Measurements from ENCODE around the gene RDX. TPM values are rescaled to one million over a fixed set of nuclear protein-coding genes. Genes with fewer than 3 reads are reported as not detected.

RDX gene
- total and polyA plus RNA-seq, 9 of the 15 experiments (the other 6 are each of a cell fraction or from before 2014, with no cell fraction given) = 35.6 to 62.1 (median 54.3) TPM

GRCh38 chr11:110253525-110253924 is 42.9 kb downstream of the RDX start (continued):
- TF ChIP-seq RBM22 (IDR thresholded peaks at IDR 0.05; ENCODE audit: low read depth, low read length, poor library complexity, severe bottlenecking) (no peak), ZNF324 (CRISPR knock-in tag; IDR thresholded peaks at IDR 0.05) (no peak), ZNF239 (CRISPR knock-in tag; IDR thresholded peaks at IDR 0.05) (no peak)

- Histone ChIP-seq H3K4me2 (ENCODE audit: insufficient read depth, low read length) (no peak overlapping the region), H2AFZ (ENCODE audit: low read depth, low read length) (no peak overlapping the region), H3K4me3 (no peak overlapping the region), H3K9ac (ENCODE audit: insufficient read depth in 1 of 2, low read depth in 2 of 2, low read length in 2 of 2) (no peak overlapping the region), H4K20me1 (replicated peaks; ENCODE audit: control insufficient read depth, insufficient read depth, low read length) (no peaks in the 10 kb centered on the region), H3K27ac (ENCODE audit: extremely low read depth, low read depth, low read length) (no peak overlapping the region), H3K9me1 (ENCODE audit: control insufficient read depth, insufficient read depth, low read length) (no peaks in the 10 kb centered on the region), H3K79me2 (ENCODE audit: control insufficient read depth, insufficient read depth, low read length) (no peaks in the 10 kb centered on the region), H3K36me3 (ENCODE audit: control insufficient read depth, insufficient read depth, low read length) (peaks cover 84% of the 10 kb centered on the region; the same call in 2 of the 3 replicates), H3K9me3 (replicated peaks; ENCODE audit: control insufficient read depth, insufficient read depth, low read depth, low read length) (no peaks in the 10 kb centered on the region), H3K4me1 (replicated peaks in 1 of 2; ENCODE audit: control insufficient read depth in 2 of 2, insufficient read depth in 2 of 2, low read length in 2 of 2) (0 out of 5 replicates have a peak, but pooled peaks cover 0 to 4% of the 10 kb centered on the region in 2 experiments), H3K27me3 (ENCODE audit: control insufficient read depth in 2 of 2, insufficient read depth in 2 of 2, low read length in 2 of 2) (no peaks in the 10 kb centered on the region)
- BruUV-seq (replicated peaks) = no TSS peak
- DNase-seq (ENCODE audit: extremely low read depth in 1 of 4, low spot score in 3 of 4) = peak in 1 of 4 experiments; percentile 12
- ChIA-PET CTCF (ENCODE audit: low intra/inter-chr PET ratio) (no interaction called here), POLR2A (interaction anchor here (0.6 kb wide), 2 partner anchors 238 to 1288 kb away, joined by 3 read pairs; no protein-coding TSS in a partner anchor)
- intact Hi-C loops (cut with micrococcal nuclease) = no loop called here
- no peak; the same call in 2 of the 3 replicates for ATAC-seq
- no peak for TF ChIP-seq CAMTA2 (CRISPR knock-in tag; conservative IDR thresholded peaks at IDR 0.05)
- TF ChIP-seq ZNF316 (IDR thresholded peaks at IDR 0.05) = peak; percentile 49; the same call in 1 of the 2 replicates
- TF ChIP-seq C11orf30 (IDR thresholded peaks at IDR 0.05; ENCODE audit: low read depth) = peak; percentile 27; the same call in 1 of the 2 replicates
- TF ChIP-seq NFIC (IDR thresholded peaks at IDR 0.05) = peak; percentile 22; the same call in 1 of the 2 replicates
- TF ChIP-seq TEAD2 (tag; IDR thresholded peaks at IDR 0.05) = no peak
- no peak for TF ChIP-seq HNRNPK (IDR thresholded peaks at IDR 0.05; ENCODE audit: low read depth, low read length, poor library complexity, severe bottlenecking)
- peak; percentile 53 for TF ChIP-seq NFE2 (IDR thresholded peaks at IDR 0.05; ENCODE audit: low read depth)
- no peak for FAIRE-seq
- in situ Hi-C loops (cut with MboI) = no loop called here
- WGBS (ENCODE audit: insufficient coverage, low coverage, missing lambda C conversion rate) = 63% methylated on average over 1 of the region's 1 CpG
Measured at GRCh38 chr11:110251836-110252235, 44.6 kb downstream of the RDX start.

Measured in K562 (cell line).